Globus pallidus (tissue), 1 donor: ENCODE measurements around the gene CDH4.
"Not testable (repeated sequence)": the region's sequence is repeated elsewhere in the genome, so short reads cannot be mapped to it uniquely, and the experiment has no call there.

Experiments used
- DNase-seq: peaks from one replicate; pipeline ENCODE4 v3.0.0-alpha.2; 2015; ENCODE audit warnings: low spot score

Gene CDH4

GRCh38 chr20:61933951-61934715, 682.1 kb downstream of the CDH4 start:
- DNase-seq, result no peak

GRCh38 chr20:61934716-61935530, 682.9 kb downstream of the CDH4 start:
- DNase-seq, result no peak

- no peak for DNase-seq
Measured at GRCh38 chr20:61935926-61936700, 684.1 kb downstream of the CDH4 start.

GRCh38 chr20:61936701-61937131, 684.7 kb downstream of the CDH4 start:
- no peak for DNase-seq

- no peak for DNase-seq
Measured at GRCh38 chr20:61937146-61937962, 685.3 kb downstream of the CDH4 start.

- DNase-seq, result no peak
Measured at GRCh38 chr20:61937963-61938838, 686.1 kb downstream of the CDH4 start.

GRCh38 chr20:61938839-61939690, 687.0 kb downstream of the CDH4 start:
- no peak for DNase-seq

- no peak for DNase-seq
Measured at GRCh38 chr20:61939691-61940360, 687.8 kb downstream of the CDH4 start.

GRCh38 chr20:61940491-61940890, 688.4 kb downstream of the CDH4 start:
- no peak for DNase-seq

GRCh38 chr20:61940976-61941720, 689.1 kb downstream of the CDH4 start:
- DNase-seq, result no peak

- no peak for DNase-seq
Measured at GRCh38 chr20:61941721-61942405, 689.8 kb downstream of the CDH4 start.

GRCh38 chr20:61942526-61942925, 690.5 kb downstream of the CDH4 start:
- DNase-seq, result no peak

- DNase-seq, result not testable (repeated sequence)
Measured at GRCh38 chr20:61944967-61945366, 692.9 kb downstream of the CDH4 start.

GRCh38 chr20:61945495-61945894, 693.4 kb downstream of the CDH4 start:
- DNase-seq, result not testable (repeated sequence)

GRCh38 chr20:61948056-61948455, 696.0 kb downstream of the CDH4 start:
- DNase-seq, result not testable (repeated sequence)

- no peak for DNase-seq
Measured at GRCh38 chr20:61948586-61949362, 696.7 kb downstream of the CDH4 start.

GRCh38 chr20:61949363-61949713, 697.3 kb downstream of the CDH4 start:
- DNase-seq, result no peak
